ENCODE data around the gene BLCAP. TPM values are rescaled to one million over a fixed set of nuclear protein-coding genes. Genes with fewer than 3 reads are reported as not detected.

Gene BLCAP
- total and polyA plus RNA-seq, 2 experiments from 2014 or later, result 65.8 to 71.9 TPM

- Histone ChIP-seq H3K9me3 (ENCODE audit: low read depth) (no peaks in the 10 kb centered on the region), H3K4me3 (peak overlapping the region; percentile 55), H3K27ac (peak overlapping the region; percentile 89), H4K20me1 (ENCODE audit: insufficient read depth, poor library complexity, severe bottlenecking) (peaks cover 24% of the 10 kb centered on the region), H3K36me3 (replicated peaks; ENCODE audit: insufficient read depth, low read depth) (no peaks in the 10 kb centered on the region), H2AFZ (peak overlapping the region; percentile 25), H3K27me3 (no peaks in the 10 kb centered on the region), H3K4me1 (ENCODE audit: insufficient read depth) (peaks cover 29% of the 10 kb centered on the region), H3K79me2 (peaks cover 43% of the 10 kb centered on the region), H3K4me2 (peak overlapping the region; percentile 83), H3K9me2 (replicated peaks; ENCODE audit: insufficient read depth) (no peaks in the 10 kb centered on the region)
- WGBS (ENCODE audit: low lambda C conversion rate, missing lambda C conversion rate), result 49% methylated on average over 10 of the region's 10 CpGs
- no peak for TF ChIP-seq EZH2phosphoT487 (IDR thresholded peaks at IDR 0.05; ENCODE audit: low read depth, severe bottlenecking, unreplicated experiment)
- TF ChIP-seq CTCF (IDR thresholded peaks at IDR 0.05; ENCODE audit: poor library complexity), result no peak
- no peak for TF ChIP-seq EZH2 (IDR thresholded peaks at IDR 0.05; ENCODE audit: borderline replicate concordance)
- no peak for DNase-seq (ENCODE audit: low spot score)
Measured at GRCh38 chr20:37528446-37529213, 954 bp upstream of the BLCAP start.

- Histone ChIP-seq H3K27ac (peak overlapping the region; percentile 89), H3K79me2 (peaks cover 59% of the 10 kb centered on the region), H4K20me1 (ENCODE audit: insufficient read depth, poor library complexity, severe bottlenecking) (peaks cover 28% of the 10 kb centered on the region), H3K27me3 (no peaks in the 10 kb centered on the region), H3K4me3 (peak overlapping the region; percentile 55), H2AFZ (no peak overlapping the region), H3K4me1 (ENCODE audit: insufficient read depth) (peaks cover 30% of the 10 kb centered on the region), H3K4me2 (peak overlapping the region; percentile 83), H3K36me3 (replicated peaks; ENCODE audit: insufficient read depth, low read depth) (no peaks in the 10 kb centered on the region), H3K9me2 (replicated peaks; ENCODE audit: insufficient read depth) (no peaks in the 10 kb centered on the region), H3K9me3 (ENCODE audit: low read depth) (no peaks in the 10 kb centered on the region)
- TF ChIP-seq EZH2 (IDR thresholded peaks at IDR 0.05; ENCODE audit: borderline replicate concordance) (no peak), EZH2phosphoT487 (IDR thresholded peaks at IDR 0.05; ENCODE audit: low read depth, severe bottlenecking, unreplicated experiment) (no peak), CTCF (IDR thresholded peaks at IDR 0.05; ENCODE audit: poor library complexity) (no peak)
- DNase-seq (ENCODE audit: low spot score), result peak; percentile 50
- 3% methylated on average over 23 of the region's 28 CpGs for WGBS (ENCODE audit: low lambda C conversion rate, missing lambda C conversion rate)
Measured at GRCh38 chr20:37526839-37527637, 638 bp downstream of the BLCAP start.

GRCh38 chr20:37526238-37526838 is 1.3 kb downstream of the BLCAP start:
- no peak for TF ChIP-seq EZH2 (IDR thresholded peaks at IDR 0.05; ENCODE audit: borderline replicate concordance)
- TF ChIP-seq CTCF (IDR thresholded peaks at IDR 0.05; ENCODE audit: poor library complexity), result no peak
- no peak for TF ChIP-seq EZH2phosphoT487 (IDR thresholded peaks at IDR 0.05; ENCODE audit: low read depth, severe bottlenecking, unreplicated experiment)
- Histone ChIP-seq H4K20me1 (ENCODE audit: insufficient read depth, poor library complexity, severe bottlenecking) (peaks cover 30% of the 10 kb centered on the region), H3K27ac (peak overlapping the region; percentile 89), H3K9me2 (replicated peaks; ENCODE audit: insufficient read depth) (no peaks in the 10 kb centered on the region), H3K4me3 (peak overlapping the region; percentile 55), H3K79me2 (peaks cover 66% of the 10 kb centered on the region), H2AFZ (no peak overlapping the region), H3K4me2 (peak overlapping the region; percentile 83), H3K27me3 (no peaks in the 10 kb centered on the region), H3K36me3 (replicated peaks; ENCODE audit: insufficient read depth, low read depth) (no peaks in the 10 kb centered on the region), H3K9me3 (ENCODE audit: low read depth) (no peaks in the 10 kb centered on the region), H3K4me1 (ENCODE audit: insufficient read depth) (peaks cover 30% of the 10 kb centered on the region)
- WGBS (ENCODE audit: low lambda C conversion rate, missing lambda C conversion rate), result 2% methylated on average over 8 of the region's 10 CpGs
- DNase-seq (ENCODE audit: low spot score), result peak; percentile 64

Measured in hepatocyte (in vitro differentiated cells).